Prostate gland (tissue), 2 donors: ENCODE results near the gene TANC1. TPM values are rescaled to one million over a fixed set of nuclear protein-coding genes. Genes with fewer than 3 reads are reported as not detected.

Experiments
- DNase-seq: peaks from one replicate; pipeline ENCODE4 v3.0.0-alpha.2; 2019; ENCODE audit warnings: low spot score
- H3K27ac ChIP-seq, 2 donors: fragments of 200-600 bp; sonication (generic); 2 replicates each; pipeline ENCODE4 v1.5.1; 2017 to 2019
- H3K27me3 ChIP-seq: fragments of 200-600 bp; sonication (generic); replicated peaks from 2 replicates; pipeline ENCODE4 v1.5.1; 2019; ENCODE audit not compliant: insufficient read depth
- H3K36me3 ChIP-seq, 2 donors: fragments of 200-600 bp; sonication (generic); 1 replicate in 1 of 2; 2 replicates in 1 of 2; pipeline versions ENCODE4 v1.5.1 to v1.8.1; 2017 to 2019
- H3K4me1 ChIP-seq: fragments of 200-600 bp; sonication (generic); replicated peaks from 2 replicates; pipeline ENCODE4 v1.5.1; 2019
- H3K4me3 ChIP-seq, 2 donors: fragments of 200-600 bp; sonication (generic); 2 replicates each; pipeline ENCODE4 v1.5.1; 2017 to 2019
- H3K9me3 ChIP-seq: fragments of 200-600 bp; sonication (generic); 2 replicates; pipeline ENCODE4 v1.5.1; 2017
- POLR2A ChIP-seq: fragments of 450-650 bp; IDR thresholded peaks from one replicate; pipeline ENCODE4 v1.6.1; 2016; ENCODE audit warnings: antibody characterized with exemption, mild to moderate bottlenecking
- POLR2AphosphoS5 ChIP-seq: sonication (generic); formaldehyde crosslinking; IDR thresholded peaks from one replicate; pipeline ENCODE4 v1.6.1; 2017; ENCODE audit warnings: antibody characterized with exemption
- WGBS: methylation state at CpG from one replicate; pipeline ENCODE4 v1.1.5; 2018; 5-methylcytosine and 5-hydroxymethylcytosine counted together
- intact Hi-C: fragments of 100-400 bp; cut with DNase I; formaldehyde crosslinking; loops from one replicate; pipeline ENCODE4 v1.14.2; 2022
- total RNA-seq, 2 donors: library from RNA; depleted of rRNA; stranded (reverse); fragments of >200 nt; gene quantifications; one replicate each; pipeline ENCODE4 v1.1.0, GENCODE V29; 2016
- TF ChIP-seq, protein P1 (sequence below), 4 experiments: fragments of 200-600 bp in 2 of 4; fragments of 450-650 bp in 2 of 4; sonication (generic) in 2 of 4; IDR thresholded peaks; 1 replicate in 3 of 4; 2 replicates in 1 of 4; pipeline ENCODE4 v1.5.1; 2016 to 2019; ENCODE audit warnings: antibody characterized with exemption in 4 of 4, mild to moderate bottlenecking in 2 of 4, moderate library complexity in 2 of 4

Gene TANC1
- total RNA-seq, 2 donors from 2014 or later, result 33.5 to 39.7 TPM

DNA sequence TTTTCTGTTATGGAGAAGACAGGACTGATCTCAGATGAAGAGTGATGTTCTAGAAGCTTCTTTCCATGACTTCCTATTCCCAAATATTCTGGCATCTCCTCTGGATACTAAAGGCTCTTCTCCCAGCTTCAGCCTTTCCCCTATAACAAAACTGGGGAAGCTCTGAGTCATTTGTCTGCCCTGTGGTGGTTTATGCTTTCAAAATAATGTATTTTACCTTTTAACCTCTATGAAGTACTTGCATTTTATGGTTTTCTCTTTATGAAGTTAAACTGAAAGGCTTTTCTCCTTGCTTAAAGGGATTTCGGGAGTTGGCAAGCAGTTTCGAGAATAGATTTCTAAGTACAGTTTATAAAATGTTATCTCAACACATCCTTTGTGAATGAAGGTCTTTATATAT lies 104.4 kb downstream of the TANC1 start:
- intact Hi-C loops, result no loop called here
- TF ChIP-seq POLR2A, result no peak
- Histone ChIP-seq H3K4me3 (no peak overlapping the region), H3K4me1 (no peaks in the 10 kb centered on the region), H3K36me3 (no peaks in the 10 kb centered on the region), H3K27ac (no peak overlapping the region), H3K9me3 (no peaks in the 10 kb centered on the region), H3K27me3 (no peaks in the 10 kb centered on the region)
- 36% methylated on average over 2 of the region's 2 CpGs for WGBS
- no peak for DNase-seq

DNA sequence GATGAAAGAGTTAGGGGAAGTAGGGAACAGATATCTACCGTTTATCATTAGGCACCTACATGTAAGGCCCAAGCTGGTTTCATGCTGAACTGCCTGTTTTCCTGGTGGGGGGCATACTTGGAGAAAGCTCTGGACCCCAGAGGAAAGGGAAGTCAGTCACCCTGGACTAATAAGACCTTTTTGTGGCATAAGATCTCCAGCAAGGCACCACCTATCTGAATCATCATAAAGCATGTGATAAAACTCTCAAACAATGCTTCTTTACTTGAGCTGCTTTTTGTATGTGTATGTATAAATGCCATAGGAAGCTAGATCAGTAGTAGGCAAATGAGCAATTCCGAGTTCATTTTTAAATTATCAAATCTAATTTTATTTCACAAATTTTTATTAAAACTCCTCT lies 104.8 kb downstream of the TANC1 start:
- H3K4me3 ChIP-seq, result no peak overlapping the region
- H3K9me3 ChIP-seq, result no peaks in the 10 kb centered on the region
- no peak for DNase-seq
- intact Hi-C loops, result no loop called here
- no peak overlapping the region for H3K27ac ChIP-seq
- no peaks in the 10 kb centered on the region for H3K27me3 ChIP-seq
- H3K36me3 ChIP-seq, result no peaks in the 10 kb centered on the region
- no peaks in the 10 kb centered on the region for H3K4me1 ChIP-seq
- TF ChIP-seq POLR2AphosphoS5 (no peak), POLR2A (no peak)
- TF ChIP-seq, protein P1, sequence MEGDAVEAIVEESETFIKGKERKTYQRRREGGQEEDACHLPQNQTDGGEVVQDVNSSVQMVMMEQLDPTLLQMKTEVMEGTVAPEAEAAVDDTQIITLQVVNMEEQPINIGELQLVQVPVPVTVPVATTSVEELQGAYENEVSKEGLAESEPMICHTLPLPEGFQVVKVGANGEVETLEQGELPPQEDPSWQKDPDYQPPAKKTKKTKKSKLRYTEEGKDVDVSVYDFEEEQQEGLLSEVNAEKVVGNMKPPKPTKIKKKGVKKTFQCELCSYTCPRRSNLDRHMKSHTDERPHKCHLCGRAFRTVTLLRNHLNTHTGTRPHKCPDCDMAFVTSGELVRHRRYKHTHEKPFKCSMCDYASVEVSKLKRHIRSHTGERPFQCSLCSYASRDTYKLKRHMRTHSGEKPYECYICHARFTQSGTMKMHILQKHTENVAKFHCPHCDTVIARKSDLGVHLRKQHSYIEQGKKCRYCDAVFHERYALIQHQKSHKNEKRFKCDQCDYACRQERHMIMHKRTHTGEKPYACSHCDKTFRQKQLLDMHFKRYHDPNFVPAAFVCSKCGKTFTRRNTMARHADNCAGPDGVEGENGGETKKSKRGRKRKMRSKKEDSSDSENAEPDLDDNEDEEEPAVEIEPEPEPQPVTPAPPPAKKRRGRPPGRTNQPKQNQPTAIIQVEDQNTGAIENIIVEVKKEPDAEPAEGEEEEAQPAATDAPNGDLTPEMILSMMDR (IDR thresholded peaks at IDR 0.05), result no peak
- WGBS, result 51% methylated on average over 2 of the region's 2 CpGs

DNA sequence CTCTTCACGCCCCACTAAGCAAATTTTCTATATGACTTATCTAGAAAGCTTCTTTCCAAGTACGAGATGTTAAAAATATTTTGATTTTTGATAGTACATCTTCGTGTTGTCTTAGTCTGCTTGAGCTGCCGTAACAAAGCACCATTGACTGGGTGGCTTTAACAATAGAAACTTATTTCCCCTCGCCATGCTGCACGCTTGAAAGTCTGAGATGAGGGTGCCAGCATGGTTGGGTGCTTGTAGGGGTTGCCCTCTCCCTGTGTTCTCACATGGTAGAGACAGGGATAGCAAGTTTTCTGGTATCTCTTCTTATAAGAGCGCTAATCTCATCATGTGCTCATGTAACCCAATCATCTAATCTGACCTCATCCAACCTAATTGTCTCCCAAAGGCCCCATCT lies 106.2 kb downstream of the TANC1 start:
- 95% methylated on average over 7 of the region's 7 CpGs for WGBS
- Histone ChIP-seq H3K27me3 (no peaks in the 10 kb centered on the region), H3K9me3 (no peaks in the 10 kb centered on the region), H3K4me1 (no peaks in the 10 kb centered on the region), H3K36me3 (no peaks in the 10 kb centered on the region), H3K27ac (no peak overlapping the region), H3K4me3 (no peak overlapping the region)
- DNase-seq, result no peak
- intact Hi-C loops, result no loop called here
- TF ChIP-seq POLR2A, result no peak
- no peak for TF ChIP-seq POLR2AphosphoS5

DNA sequence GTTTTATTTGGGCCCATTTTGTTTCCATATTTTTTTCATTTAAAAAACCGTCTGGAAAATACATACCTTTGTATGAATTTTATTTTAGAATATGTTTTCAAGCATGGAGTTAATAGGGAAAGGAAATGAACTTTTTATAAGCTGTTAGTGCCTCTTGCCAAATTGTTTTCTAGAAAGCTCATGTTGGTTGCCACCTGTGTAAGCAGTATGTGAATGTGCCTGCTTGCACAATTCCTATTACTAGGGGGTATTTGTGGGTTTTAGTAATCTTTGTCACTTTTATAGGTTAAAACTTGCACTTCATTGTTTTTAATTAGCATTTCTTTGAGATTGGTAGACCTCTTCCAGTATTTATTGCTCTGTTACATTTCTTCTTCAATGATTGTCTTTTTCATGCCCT lies 107.3 kb downstream of the TANC1 start:
- H3K4me1 ChIP-seq, result no peaks in the 10 kb centered on the region
- H3K27ac ChIP-seq, result no peak overlapping the region

DNA sequence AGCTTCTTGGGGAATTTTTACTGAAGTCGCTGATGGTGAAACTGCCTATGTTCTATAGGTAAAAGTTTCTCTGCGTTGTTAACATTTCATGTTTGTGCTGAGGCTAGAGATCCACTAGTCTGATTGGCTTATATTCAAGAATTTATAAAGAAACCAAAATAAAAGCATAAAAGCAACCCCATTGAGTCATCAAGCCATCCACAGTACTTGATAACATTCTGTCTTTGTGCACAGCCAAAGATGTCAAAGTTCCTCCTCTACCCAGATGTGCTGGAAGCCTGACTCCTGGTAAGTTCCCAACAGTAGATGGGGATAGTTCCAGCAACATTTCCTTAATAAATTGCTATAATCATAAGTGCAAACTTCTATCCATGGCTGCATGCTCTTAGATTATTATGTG lies 107.8 kb downstream of the TANC1 start:
- 49% methylated on average over 2 of the region's 2 CpGs for WGBS
- Histone ChIP-seq H3K4me3 (no peak overlapping the region), H3K27ac (no peak overlapping the region), H3K9me3 (no peaks in the 10 kb centered on the region), H3K4me1 (no peaks in the 10 kb centered on the region), H3K27me3 (no peaks in the 10 kb centered on the region), H3K36me3 (no peaks in the 10 kb centered on the region)
- TF ChIP-seq POLR2A, result no peak
- no peak for TF ChIP-seq POLR2AphosphoS5
- TF ChIP-seq, protein P1 (IDR thresholded peaks at IDR 0.05), result no peak
- intact Hi-C loops, result no loop called here
- no peak for DNase-seq

More for the DNA sequence above, 107.3 kb downstream of the TANC1 start:
- H3K36me3 ChIP-seq, result no peaks in the 10 kb centered on the region
- no peaks in the 10 kb centered on the region for H3K27me3 ChIP-seq
- intact Hi-C loops, result no loop called here
- WGBS, result 41% methylated on average over 1 of the region's 1 CpG
- DNase-seq, result no peak
- no peak for TF ChIP-seq POLR2A
- TF ChIP-seq, protein P1 (IDR thresholded peaks at IDR 0.05), result no peak
- TF ChIP-seq POLR2AphosphoS5, result peak; percentile 56
- H3K9me3 ChIP-seq, result no peaks in the 10 kb centered on the region
- no peak overlapping the region for H3K4me3 ChIP-seq

DNA sequence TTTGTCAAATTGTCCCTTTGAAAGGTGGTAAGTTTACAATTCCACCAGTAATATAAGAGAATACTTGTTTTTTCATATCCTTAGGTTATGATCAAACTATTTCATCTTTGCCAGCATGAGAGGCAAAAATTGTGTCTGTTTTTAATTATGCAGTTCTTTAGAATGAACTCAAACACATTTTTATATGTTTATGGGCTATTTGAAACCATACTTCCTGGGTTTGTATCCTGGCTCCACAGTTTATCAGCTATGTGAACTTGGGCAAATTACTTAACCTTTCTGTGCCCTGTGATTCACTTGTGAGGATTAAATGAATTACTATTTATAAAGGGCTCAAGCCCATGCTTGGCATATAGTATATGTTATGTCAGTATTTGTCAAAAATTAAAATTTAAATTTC lies 109.4 kb downstream of the TANC1 start:
- Histone ChIP-seq H3K4me1 (no peaks in the 10 kb centered on the region), H3K9me3 (no peaks in the 10 kb centered on the region), H3K27ac (no peak overlapping the region), H3K4me3 (no peak overlapping the region), H3K27me3 (no peaks in the 10 kb centered on the region), H3K36me3 (no peaks in the 10 kb centered on the region)
- intact Hi-C loops, result no loop called here
- no peak for DNase-seq
- TF ChIP-seq, protein P1 (IDR thresholded peaks at IDR 0.05), result no peak
- TF ChIP-seq POLR2A (no peak), POLR2AphosphoS5 (no peak)
